NCI-H2196 (cell line): ENCODE measurements around the gene BCL7C.
"Not testable (repeated sequence)": the region's sequence is repeated elsewhere in the genome, so short reads cannot be mapped to it uniquely, and the experiment has no call there.

Experiments used
- DNase-seq: peaks from one replicate; lab custom pipeline; 2025; ENCODE audit not compliant: unreplicated experiment; lab: John Stamatoyannopoulos, UW

BCL7C gene

GRCh38 chr16:30870904-30871303 is 23.0 kb downstream of the BCL7C start:
- no peak for DNase-seq

DNA sequence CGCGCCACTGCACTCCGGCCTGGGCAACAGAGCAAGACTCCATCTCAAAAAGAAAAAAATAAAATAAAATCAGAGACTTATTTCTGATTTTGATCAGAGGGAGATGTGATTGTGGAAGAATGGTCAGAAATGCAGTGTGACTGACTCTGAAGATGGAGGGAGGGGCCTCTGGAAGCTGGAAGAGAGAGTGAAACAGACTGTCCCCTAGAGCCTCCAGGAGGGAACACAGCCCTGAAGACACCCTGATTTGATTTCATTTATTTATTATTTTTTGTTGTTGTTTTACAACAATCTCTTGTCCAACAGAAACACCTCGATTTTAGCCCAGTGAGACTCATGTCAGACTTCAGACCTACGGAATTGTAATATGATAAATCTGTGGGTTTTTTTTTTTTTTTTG is 26.1 kb downstream of the BCL7C start:
- no peak for DNase-seq

DNA sequence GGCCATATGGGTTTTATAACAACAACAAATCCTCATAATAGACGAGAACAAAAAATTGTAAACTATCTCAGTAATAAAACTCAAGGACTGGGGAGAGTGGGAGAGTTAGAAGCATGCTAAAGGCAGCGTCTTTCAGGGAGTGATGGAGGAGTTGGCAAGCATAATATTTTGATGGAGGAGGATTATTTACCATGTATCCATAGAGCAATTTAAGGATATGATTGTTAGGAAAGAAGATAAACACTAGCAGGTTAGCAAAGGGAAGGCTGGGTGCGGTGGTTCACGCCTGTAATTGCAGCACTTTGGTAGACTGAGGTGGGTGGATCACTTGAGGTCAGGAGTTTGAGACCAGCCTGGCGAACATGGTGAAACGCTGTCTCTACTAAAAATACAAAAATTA is 27.8 kb downstream of the BCL7C start:
- no peak for DNase-seq

- not testable (repeated sequence) for DNase-seq
These were observed 30.7 kb downstream of the BCL7C start for GRCh38 chr16:30863178-30863577.

DNA sequence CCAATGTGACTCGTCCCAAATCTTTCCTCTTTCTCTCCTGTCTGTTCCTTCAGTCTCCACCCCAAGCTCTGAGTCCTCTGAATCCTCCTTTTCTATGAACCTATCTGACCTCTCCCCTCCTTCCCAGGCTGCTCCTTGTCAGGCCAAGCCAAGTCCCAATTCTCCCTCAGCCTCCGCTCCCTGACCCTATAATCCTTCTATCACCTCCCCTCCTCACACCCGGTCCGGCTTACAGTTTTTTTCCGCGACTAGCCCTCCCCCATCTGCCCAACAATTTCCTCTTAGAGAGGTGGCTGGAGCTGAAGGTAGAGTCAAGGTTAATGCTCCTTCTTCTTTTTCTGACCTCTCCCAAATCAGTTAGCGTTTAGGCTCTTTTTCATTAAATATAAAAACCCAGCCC is 33.1 kb downstream of the BCL7C start:
- not testable (repeated sequence) for DNase-seq

GRCh38 chr16:30858829-30859423 is 35.0 kb downstream of the BCL7C start:
- DNase-seq, result no peak

GRCh38 chr16:30858111-30858495 is 35.8 kb downstream of the BCL7C start:
- no peak for DNase-seq

DNA sequence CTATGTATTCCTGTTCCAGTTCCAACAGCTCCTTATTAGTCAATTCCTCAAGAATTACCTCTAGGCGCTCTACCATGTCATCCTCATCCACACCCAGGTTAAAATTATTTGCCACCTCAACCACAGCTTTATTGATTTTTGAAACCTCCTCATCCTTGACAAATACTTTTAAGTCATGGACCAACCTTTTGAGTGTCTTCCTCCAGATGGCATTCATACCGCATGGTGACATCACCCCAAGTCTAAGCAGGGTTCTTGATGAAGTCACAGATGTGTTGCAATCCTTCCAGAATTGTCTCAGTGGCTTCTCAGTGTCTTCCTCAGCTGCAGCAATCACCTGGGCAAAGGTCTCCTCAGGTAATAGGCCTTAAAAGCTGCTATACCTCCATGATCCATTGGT is 40.1 kb downstream of the BCL7C start:
- no peak for DNase-seq

DNA sequence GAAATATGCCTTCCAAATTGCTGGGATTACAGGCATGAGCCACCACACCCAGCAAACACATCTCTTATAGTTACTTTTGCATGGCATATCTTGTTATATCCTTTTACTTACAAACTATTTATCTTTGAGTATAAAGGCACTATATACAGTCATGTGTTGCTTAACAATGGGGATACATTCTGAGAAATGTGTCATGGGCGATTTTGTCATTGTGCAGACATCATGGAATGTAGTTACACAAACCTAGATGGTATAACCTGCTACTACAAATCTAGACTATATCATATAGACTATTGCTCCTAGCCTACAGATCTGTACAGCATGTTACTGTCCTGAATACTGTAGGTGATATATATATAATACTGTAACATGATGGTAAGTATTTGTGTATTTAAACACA is 43.6 kb downstream of the BCL7C start:
- DNase-seq, result no peak

DNA sequence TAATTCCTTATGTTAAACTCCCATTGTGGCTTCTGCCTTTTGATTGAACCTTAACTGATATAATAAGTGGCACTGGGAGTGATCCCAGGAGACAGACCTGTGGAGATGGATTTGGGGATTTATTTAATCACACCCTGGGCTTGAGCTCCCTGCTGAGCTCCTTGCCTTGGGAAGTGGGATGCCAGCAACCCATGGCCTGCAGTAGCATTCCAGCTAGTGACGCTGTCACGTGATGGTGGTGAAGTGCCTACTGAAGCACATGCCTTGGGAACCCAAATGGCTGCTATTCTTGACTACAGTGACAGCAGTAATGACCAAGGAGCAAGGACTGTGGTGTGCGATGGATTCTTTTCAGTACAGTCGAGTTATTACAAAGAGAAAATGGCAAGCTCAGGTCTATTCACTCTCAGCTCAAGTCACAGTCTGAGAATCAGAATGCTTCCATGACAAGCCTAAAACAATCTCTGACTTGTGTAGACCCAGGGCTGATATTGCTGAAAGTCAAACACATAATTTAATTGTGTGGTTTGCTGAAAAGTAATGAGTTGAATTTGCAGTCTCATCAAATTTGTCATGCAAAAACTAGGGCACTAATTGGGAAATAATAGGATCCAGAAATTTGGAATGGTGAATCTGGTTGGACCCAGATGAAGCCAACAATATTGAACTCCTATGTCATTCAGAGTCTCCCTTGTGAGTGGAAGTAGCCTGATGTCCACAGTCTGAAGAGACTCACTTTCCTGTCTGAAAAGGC is 47.1 kb downstream of the BCL7C start:
- DNase-seq, result no peak

DNA sequence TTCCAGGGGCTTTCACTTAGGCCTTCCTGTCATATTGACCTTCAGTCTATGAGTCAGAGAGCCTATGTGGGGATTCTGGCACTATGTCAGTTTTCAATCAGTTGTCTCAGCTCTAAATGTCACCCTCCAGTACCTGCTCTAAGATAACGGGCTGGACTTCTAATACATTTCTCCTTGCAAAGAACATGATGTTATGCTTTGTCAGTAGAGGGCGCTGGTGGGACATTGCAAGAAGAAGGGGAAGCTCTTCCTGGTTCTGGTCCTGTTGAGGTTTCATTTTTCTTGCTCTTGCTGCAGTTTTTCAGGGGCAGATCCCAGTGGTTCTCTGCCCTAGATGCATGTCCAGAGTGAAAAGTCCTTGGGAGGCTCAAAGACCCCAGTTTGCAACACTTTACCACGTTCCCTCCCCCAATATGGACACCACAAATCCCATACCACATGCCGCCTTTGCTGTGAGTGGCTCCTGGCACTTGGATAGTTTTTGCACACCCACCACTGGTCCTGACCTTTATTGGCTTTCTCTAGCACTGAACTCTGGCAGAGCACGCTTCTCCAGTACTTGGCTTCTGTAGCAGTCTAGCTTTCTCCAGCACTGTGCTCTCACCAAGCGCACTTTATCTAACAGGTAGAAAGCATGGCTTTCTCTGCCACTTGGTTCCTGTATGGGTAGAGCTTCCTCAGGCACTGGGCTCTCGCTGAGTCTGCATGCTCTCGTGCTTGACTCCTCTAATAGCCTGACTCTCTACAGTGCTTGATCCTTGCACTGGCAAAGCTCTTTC is 49.0 kb downstream of the BCL7C start:
- peak; percentile 88 for DNase-seq

- DNase-seq, result no peak
These were observed 49.6 kb downstream of the BCL7C start for GRCh38 chr16:30844346-30844670.

DNA sequence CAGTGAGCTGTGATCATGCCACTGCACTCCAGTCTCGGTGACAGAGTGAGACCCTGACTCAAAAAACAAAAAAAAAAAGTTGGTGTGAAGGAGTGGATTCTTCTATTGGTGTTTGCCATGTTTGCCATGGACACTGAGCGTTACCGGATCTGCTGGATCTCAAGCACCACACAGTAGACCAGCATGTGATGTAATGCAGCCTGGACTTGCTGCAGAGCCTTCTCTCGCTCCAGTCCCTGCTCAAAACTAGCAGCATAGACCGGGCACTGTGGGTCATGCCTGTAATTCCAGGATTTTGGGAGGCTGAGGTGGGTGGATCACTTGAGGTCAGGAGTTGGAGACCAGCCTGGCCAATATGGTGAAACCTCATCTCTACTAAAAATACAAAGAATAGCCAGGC is 50.4 kb downstream of the BCL7C start:
- no peak for DNase-seq

GRCh38 chr16:30842971-30843370 is 50.9 kb downstream of the BCL7C start:
- no peak for DNase-seq

GRCh38 chr16:30841332-30841731 is 52.5 kb downstream of the BCL7C start:
- no peak for DNase-seq

DNA sequence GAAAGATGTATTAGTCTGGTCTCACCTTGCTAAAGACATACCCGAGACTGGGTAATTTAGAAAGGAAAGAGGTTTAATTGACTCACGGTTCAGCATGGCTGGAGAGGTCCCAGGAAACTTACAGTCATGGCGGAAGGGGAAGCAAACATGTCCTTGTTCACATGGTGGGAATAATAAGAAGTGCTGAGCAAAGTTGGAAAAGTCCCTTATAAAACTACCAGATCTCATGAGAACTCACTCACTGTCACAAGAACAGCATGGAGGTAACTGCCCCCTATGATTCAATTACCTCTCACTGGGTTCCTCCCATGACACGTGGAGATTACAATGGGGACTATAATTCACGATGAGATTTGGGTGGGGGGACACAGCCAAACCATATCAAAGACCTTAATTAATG is 53.3 kb downstream of the BCL7C start:
- DNase-seq, result no peak

DNA sequence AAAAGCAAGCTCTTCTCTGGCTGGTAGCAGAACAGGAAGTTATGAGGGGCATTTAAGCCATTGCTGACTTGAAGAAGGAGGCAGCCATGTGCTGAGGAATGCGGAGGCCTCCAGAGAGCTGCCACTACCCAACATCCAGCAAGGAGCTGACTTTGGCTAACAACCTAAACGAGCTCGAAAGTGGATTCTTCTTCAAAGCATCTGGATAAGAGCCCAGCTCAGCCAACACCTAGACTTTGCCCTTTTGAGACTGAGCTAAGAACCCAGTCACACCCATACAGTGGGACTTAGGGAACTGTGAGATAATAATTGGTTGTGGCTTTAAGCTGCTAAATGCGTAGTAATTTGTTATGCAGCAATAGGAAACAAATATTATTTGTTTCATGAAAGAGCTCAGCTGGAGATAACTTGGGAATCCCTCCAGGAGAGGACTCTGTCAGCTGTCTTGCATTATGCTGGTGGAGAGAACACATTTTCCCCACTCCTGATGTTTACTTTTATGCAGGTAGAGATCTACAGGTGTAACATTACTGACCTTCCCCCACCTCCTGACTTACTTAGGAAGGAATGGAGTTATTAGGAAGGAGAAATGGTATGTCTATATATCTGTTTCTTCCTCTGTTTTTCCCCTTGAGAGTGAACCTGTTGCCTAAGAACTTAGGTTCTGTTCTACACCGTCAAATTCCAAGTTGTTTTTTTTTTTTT is 54.2 kb downstream of the BCL7C start:
- no peak for DNase-seq

GRCh38 chr16:30838876-30839471 is 54.9 kb downstream of the BCL7C start:
- no peak for DNase-seq

GRCh38 chr16:30837904-30838303 is 56.0 kb downstream of the BCL7C start:
- no peak for DNase-seq
